ENCODE data around the gene HLA-A. TPM values are rescaled to one million over a fixed set of nuclear protein-coding genes. Genes with fewer than 3 reads are reported as not detected.

Gene HLA-A
- total RNA-seq, 1 donor from 2014 or later = 167 TPM

GRCh38 chr6:29964518-29964886 is 22.2 kb downstream of the HLA-A start:
- TF ChIP-seq CTCF (IDR thresholded peaks at IDR 0.05; ENCODE audit: unreplicated experiment) = no peak
- DNase-seq (ENCODE audit: low spot score) = no peak
- Mint-ChIP-seq H3K4me3 (ENCODE audit: unreplicated experiment) (peak overlapping the region; percentile 87), H3K9me3 (ENCODE audit: unreplicated experiment) (no peaks in the 10 kb centered on the region), H3K27ac (ENCODE audit: unreplicated experiment) (peak overlapping the region; percentile 98), H3K27me3 (ENCODE audit: unreplicated experiment) (peaks cover 3% of the 10 kb centered on the region), H3K36me3 (ENCODE audit: low read depth, unreplicated experiment) (no peaks in the 10 kb centered on the region), H3K4me1 (ENCODE audit: unreplicated experiment) (peaks cover 59% of the 10 kb centered on the region)

- H3K4me3 Mint-ChIP-seq (ENCODE audit: unreplicated experiment) = peak overlapping the region; percentile 87
- H3K9me3 Mint-ChIP-seq (ENCODE audit: unreplicated experiment) = no peaks in the 10 kb centered on the region
- H3K36me3 Mint-ChIP-seq (ENCODE audit: low read depth, unreplicated experiment) = no peaks in the 10 kb centered on the region
- peaks cover 3% of the 10 kb centered on the region for H3K27me3 Mint-ChIP-seq (ENCODE audit: unreplicated experiment)
- TF ChIP-seq CTCF (IDR thresholded peaks at IDR 0.05; ENCODE audit: unreplicated experiment) = no peak
- DNase-seq (ENCODE audit: low spot score) = peak; percentile 68
- peak overlapping the region; percentile 98 for H3K27ac Mint-ChIP-seq (ENCODE audit: unreplicated experiment)
- peaks cover 59% of the 10 kb centered on the region for H3K4me1 Mint-ChIP-seq (ENCODE audit: unreplicated experiment)
These were observed 22.7 kb downstream of the HLA-A start for GRCh38 chr6:29964887-29965562.

- H3K36me3 Mint-ChIP-seq (ENCODE audit: low read depth, unreplicated experiment) = no peaks in the 10 kb centered on the region
- no peak for TF ChIP-seq CTCF (IDR thresholded peaks at IDR 0.05; ENCODE audit: unreplicated experiment)
- no peaks in the 10 kb centered on the region for H3K9me3 Mint-ChIP-seq (ENCODE audit: unreplicated experiment)
- H3K27me3 Mint-ChIP-seq (ENCODE audit: unreplicated experiment) = peaks cover 3% of the 10 kb centered on the region
- no peak for DNase-seq (ENCODE audit: low spot score)
- peaks cover 59% of the 10 kb centered on the region for H3K4me1 Mint-ChIP-seq (ENCODE audit: unreplicated experiment)
- H3K4me3 Mint-ChIP-seq (ENCODE audit: unreplicated experiment) = peak overlapping the region; percentile 87
- peak overlapping the region; percentile 98 for H3K27ac Mint-ChIP-seq (ENCODE audit: unreplicated experiment)
These were observed 23.2 kb downstream of the HLA-A start for GRCh38 chr6:29965563-29965872.

- Mint-ChIP-seq H3K9me3 (ENCODE audit: unreplicated experiment) (no peaks in the 10 kb centered on the region), H3K4me1 (ENCODE audit: unreplicated experiment) (peaks cover 59% of the 10 kb centered on the region), H3K27me3 (ENCODE audit: unreplicated experiment) (peaks cover 4% of the 10 kb centered on the region), H3K27ac (ENCODE audit: unreplicated experiment) (peak overlapping the region; percentile 98), H3K36me3 (ENCODE audit: low read depth, unreplicated experiment) (no peaks in the 10 kb centered on the region), H3K4me3 (ENCODE audit: unreplicated experiment) (peak overlapping the region; percentile 79)
- TF ChIP-seq CTCF (IDR thresholded peaks at IDR 0.05; ENCODE audit: unreplicated experiment) = no peak
- DNase-seq (ENCODE audit: low spot score) = peak; percentile 31
These were observed 23.7 kb downstream of the HLA-A start for GRCh38 chr6:29965873-29966601.

- Mint-ChIP-seq H3K9me3 (ENCODE audit: unreplicated experiment) (no peaks in the 10 kb centered on the region), H3K27me3 (ENCODE audit: unreplicated experiment) (peaks cover 5% of the 10 kb centered on the region), H3K4me1 (ENCODE audit: unreplicated experiment) (peaks cover 65% of the 10 kb centered on the region), H3K27ac (ENCODE audit: unreplicated experiment) (no peak overlapping the region), H3K36me3 (ENCODE audit: low read depth, unreplicated experiment) (no peaks in the 10 kb centered on the region), H3K4me3 (ENCODE audit: unreplicated experiment) (no peak overlapping the region)
- DNase-seq (ENCODE audit: low spot score) = no peak
- no peak for TF ChIP-seq CTCF (IDR thresholded peaks at IDR 0.05; ENCODE audit: unreplicated experiment)
These were observed 25.2 kb downstream of the HLA-A start for GRCh38 chr6:29967379-29968010.

Measured in endothelial cell (in vitro differentiated cells).